GM23338 (cell line): ENCODE measurements around the gene BLOC1S1. TPM values are rescaled to one million over a fixed set of nuclear protein-coding genes. Genes with fewer than 3 reads are reported as not detected.

Experiments
- ATAC-seq: fragments of 200-7000 bp; cut with Tn5 transposase; 3 replicates; pipeline ENCODE4 v1.9.1; 2020
- DNase-seq: peaks from one replicate; pipeline ENCODE4 v3.0.0-alpha.2; 2015; ENCODE audit warnings: low spot score
- H2AFZ ChIP-seq: fragments of 200-600 bp; sonication (generic); 2 replicates; pipeline ENCODE4 v1.8.0; 2016; ENCODE audit warnings: antibody characterized with exemption, mild to moderate bottlenecking, moderate library complexity
- H3F3A ChIP-seq: fragments of 200-600 bp; sonication (generic); replicated peaks from 2 replicates; pipeline ENCODE4 v1.8.0; 2017; ENCODE audit warnings: antibody characterized with exemption, mixed run types, low read depth
- H3K27ac ChIP-seq: fragments of 200-600 bp; sonication (generic); 2 replicates; pipeline ENCODE4 v1.6.1; 2016; ENCODE audit warnings: low read depth
- H3K27me3 ChIP-seq: fragments of 200-600 bp; sonication (generic); 2 replicates; pipeline ENCODE4 v1.8.0; 2016; ENCODE audit warnings: mild to moderate bottlenecking, mixed run types, moderate library complexity; ENCODE audit not compliant: insufficient read depth
- H3K36me3 ChIP-seq: fragments of 200-600 bp; sonication (generic); 2 replicates; pipeline ENCODE4 v1.8.0; 2016; ENCODE audit warnings: mild to moderate bottlenecking; ENCODE audit not compliant: insufficient read depth
- H3K4me1 ChIP-seq: fragments of 200-600 bp; sonication (generic); 2 replicates; pipeline ENCODE4 v1.8.0; 2016; ENCODE audit warnings: mild to moderate bottlenecking, moderate library complexity; ENCODE audit not compliant: insufficient read depth
- H3K4me2 ChIP-seq: fragments of 200-600 bp; sonication (generic); 2 replicates; pipeline ENCODE4 v1.7.1; 2017; ENCODE audit warnings: mixed run types
- H3K4me3 ChIP-seq: fragments of 200-600 bp; sonication (generic); 2 replicates; pipeline ENCODE4 v1.6.1; 2016; ENCODE audit warnings: mixed run types
- H3K79me2 ChIP-seq: fragments of 200-600 bp; sonication (generic); replicated peaks from 2 replicates; pipeline ENCODE4 v1.8.0; 2017; ENCODE audit warnings: mild to moderate bottlenecking; ENCODE audit not compliant: insufficient read depth
- H3K9me2 ChIP-seq: fragments of 200-600 bp; sonication (generic); 2 replicates; pipeline ENCODE4 v1.8.0; 2017; ENCODE audit not compliant: insufficient read depth
- H4K20me1 ChIP-seq: fragments of 200-600 bp; sonication (generic); replicated peaks from 2 replicates; pipeline ENCODE4 v1.8.0; 2017; ENCODE audit warnings: mild to moderate bottlenecking; ENCODE audit not compliant: insufficient read depth
- H3K27ac Mint-ChIP-seq: 2 replicates; pipeline ENCODE4 v1.8.0; 2020; ENCODE audit warnings: inconsistent platforms, mild to moderate bottlenecking, moderate library complexity, mixed read lengths
- H3K27me3 Mint-ChIP-seq: 3 replicates; pipeline ENCODE4 v1.8.0; 2022; ENCODE audit warnings: low read depth, mild to moderate bottlenecking, moderate library complexity, mixed read lengths, inconsistent platforms; ENCODE audit not compliant: insufficient read depth, poor library complexity
- H3K36me3 Mint-ChIP-seq: 3 replicates; pipeline ENCODE4 v1.8.0; 2021; ENCODE audit warnings: low read depth, mild to moderate bottlenecking, inconsistent platforms, moderate library complexity, mixed read lengths
- H3K4me1 Mint-ChIP-seq: 3 replicates; pipeline ENCODE4 v1.8.0; 2020; ENCODE audit warnings: mild to moderate bottlenecking, inconsistent platforms, mixed read lengths
- H3K4me3 Mint-ChIP-seq: 3 replicates; pipeline ENCODE4 v1.8.0; 2021; ENCODE audit warnings: moderate library complexity, mild to moderate bottlenecking, inconsistent platforms, mixed read lengths
- H3K9me3 Mint-ChIP-seq: 3 replicates; pipeline ENCODE4 v1.8.0; 2020; ENCODE audit warnings: moderate library complexity, mild to moderate bottlenecking, inconsistent platforms, mixed read lengths
- CREB1 ChIP-seq: fragments of 250-450 bp; sonication (Bioruptor Pico); IDR thresholded peaks from 2 replicates; pipeline ENCODE4 v1.5.0; 2020; ENCODE audit warnings: low read depth, mild to moderate bottlenecking, moderate library complexity
- CTCF ChIP-seq, 2 experiments: fragments of 200-600 bp in 1 of 2; sonication (generic) in 1 of 2; conservative IDR thresholded peaks; 2 replicates each; pipeline versions ENCODE4 v1.5.1 to v1.6.1; 2016 to 2017; ENCODE audit warnings: antibody characterized with exemption in 2 of 2, low read depth in 2 of 2, mild to moderate bottlenecking in 2 of 2, moderate library complexity in 1 of 2
- EZH2 ChIP-seq: fragments of 200-600 bp; sonication (generic); IDR thresholded peaks from one replicate; pipeline ENCODE4 v1.8.0; 2017; ENCODE audit warnings: antibody characterized with exemption, mild to moderate bottlenecking, low read depth; ENCODE audit not compliant: unreplicated experiment
- JUNB ChIP-seq: IDR thresholded peaks from one replicate; pipeline ENCODE4 v1.6.1; 2016; ENCODE audit warnings: antibody characterized with exemption; ENCODE audit not compliant: unreplicated experiment
- NANOG ChIP-seq: IDR thresholded peaks from 2 replicates; pipeline ENCODE4 v1.6.1; 2016; ENCODE audit warnings: antibody characterized with exemption, borderline replicate concordance
- POLR2AphosphoS5 ChIP-seq: IDR thresholded peaks from 2 replicates; pipeline ENCODE4 v1.6.1; 2016; ENCODE audit warnings: antibody characterized with exemption, low read depth
- REST ChIP-seq: IDR thresholded peaks from one replicate; pipeline ENCODE4 v1.6.1; 2018; ENCODE audit warnings: antibody characterized with exemption; ENCODE audit not compliant: unreplicated experiment
- STAT1 ChIP-seq: IDR thresholded peaks from one replicate; pipeline ENCODE4 v1.6.1; 2016; ENCODE audit warnings: antibody characterized with exemption; ENCODE audit not compliant: unreplicated experiment
- ZNF331 ChIP-seq: fragments of 250-450 bp; sonication (Bioruptor Pico); IDR thresholded peaks from 2 replicates; pipeline ENCODE4 v1.5.0; 2020; ENCODE audit warnings: low read depth, mild to moderate bottlenecking, moderate library complexity
- polyA plus RNA-seq: library from polyadenylated mRNA; unstranded; fragments of >200 nt; fragmentation: Nextera tagmentation; extraction: Ambion mirVana; gene quantifications from 2 replicates; pipeline ENCODE4 v1.2.1, GENCODE V29; 2016
- total RNA-seq: library from RNA; depleted of rRNA; stranded (reverse); fragments of >200 nt; shearing (Covaris generic); gene quantifications from 2 replicates; pipeline ENCODE4 v1.2.3, GENCODE V29; 2014

The BLOC1S1 gene
- total and polyA plus RNA-seq, 2 experiments from 2014 or later = 68.3 to 174 TPM

- 0 out of 2 replicates have a peak, but pooled peaks cover 4% of the 10 kb centered on the region for H3K9me2 ChIP-seq
- peaks cover 43% of the 10 kb centered on the region for H3K4me1 ChIP-seq
- Mint-ChIP-seq H3K4me3 (peak overlapping the region; percentile 94), H3K4me1 (peaks cover 53% of the 10 kb centered on the region), H3K27ac (peak overlapping the region; percentile 90), H3K27me3 (peaks cover 14% of the 10 kb centered on the region), H3K9me3 (no peaks in the 10 kb centered on the region; the same call in 2 of the 3 replicates), H3K36me3 (peaks cover 28% of the 10 kb centered on the region)
- no peaks in the 10 kb centered on the region for H3K27me3 ChIP-seq
- no peak overlapping the region for H2AFZ ChIP-seq
- peaks cover 21% of the 10 kb centered on the region for H3F3A ChIP-seq
- peak overlapping the region; percentile 99 for H3K27ac ChIP-seq
- ATAC-seq = no peak
- peak overlapping the region; percentile 95 for H3K4me3 ChIP-seq
- no peak for DNase-seq
- TF ChIP-seq JUNB (no peak), NANOG (no peak), EZH2 (no peak), CREB1 (CRISPR knock-in tag) (no peak), REST (no peak), CTCF (conservative IDR thresholded peaks at IDR 0.05; ENCODE audit: low read depth in 2 of 2) (no peak)
- H3K4me2 ChIP-seq = peak overlapping the region; percentile 85
- H4K20me1 ChIP-seq = peaks cover 18% of the 10 kb centered on the region; the same call in 1 of the 2 replicates
- peaks cover 11% of the 10 kb centered on the region; the same call in 1 of the 2 replicates for H3K36me3 ChIP-seq
- peaks cover 47% of the 10 kb centered on the region for H3K79me2 ChIP-seq
These were observed 28.6 kb downstream of the BLOC1S1 start for GRCh38 chr12:55744340-55745030.

GRCh38 chr12:55745361-55746173 is 29.7 kb downstream of the BLOC1S1 start:
- 0 out of 2 replicates have a peak, but pooled peaks cover 4% of the 10 kb centered on the region for H3K9me2 ChIP-seq
- H2AFZ ChIP-seq = no peak overlapping the region
- ATAC-seq (peak; percentile 78), DNase-seq (peak; percentile 95)
- peaks cover 53% of the 10 kb centered on the region for H3K4me1 ChIP-seq
- peak in 1 of 2 experiments; percentile 21; a peak in 1 of 4 replicates for TF ChIP-seq CTCF (conservative IDR thresholded peaks at IDR 0.05; ENCODE audit: low read depth in 2 of 2)
- no peak for TF ChIP-seq STAT1
- peak; percentile 35 for TF ChIP-seq POLR2AphosphoS5
- TF ChIP-seq ZNF331 (CRISPR knock-in tag) = no peak
- peak; percentile 14 for TF ChIP-seq REST
- Mint-ChIP-seq H3K9me3 (no peaks in the 10 kb centered on the region; the same call in 2 of the 3 replicates), H3K27me3 (peaks cover 17% of the 10 kb centered on the region), H3K4me1 (peaks cover 62% of the 10 kb centered on the region), H3K4me3 (peak overlapping the region; percentile 94), H3K27ac (peak overlapping the region; percentile 90), H3K36me3 (peaks cover 38% of the 10 kb centered on the region)
- peak overlapping the region; percentile 85 for H3K4me2 ChIP-seq
- no peaks in the 10 kb centered on the region for H3K27me3 ChIP-seq
- peaks cover 47% of the 10 kb centered on the region for H3K79me2 ChIP-seq
- H3F3A ChIP-seq = peaks cover 21% of the 10 kb centered on the region
- peak overlapping the region; percentile 95 for H3K4me3 ChIP-seq
- peak overlapping the region; percentile 99 for H3K27ac ChIP-seq
- H3K36me3 ChIP-seq = peaks cover 15% of the 10 kb centered on the region; the same call in 1 of the 2 replicates
- H4K20me1 ChIP-seq = peaks cover 23% of the 10 kb centered on the region
